ENCODE results near the gene CACNA2D2. TPM values are rescaled to one million over a fixed set of nuclear protein-coding genes. Genes with fewer than 3 reads are reported as not detected.

Gene CACNA2D2
- total RNA-seq, 1 experiment from 2014 or later: 0.59 TPM

- H3K4me1 ChIP-seq (ENCODE audit: control insufficient read depth, insufficient read depth, low read length): no peaks in the 10 kb centered on the region
- no peaks in the 10 kb centered on the region for H3K27me3 ChIP-seq (ENCODE audit: control insufficient read depth, insufficient read depth, low read length)
- ATAC-seq (no peak), DNase-seq (ENCODE audit: low read depth, low spot score) (no peak)
- in situ Hi-C loops (cut with HindIII; ENCODE audit: low pct_unique_long_range_greater_than_20kb, low sequenced_read_pairs): no loop called here
- ChIA-PET POLR2A (no interaction called here), CTCF (no interaction called here)
- no peak overlapping the region for H3K27ac ChIP-seq (ENCODE audit: low read length)
- intact Hi-C loops (cut with micrococcal nuclease; ENCODE audit: unreplicated experiment): no loop called here
- no peaks in the 10 kb centered on the region for H3K36me3 ChIP-seq (ENCODE audit: control insufficient read depth, insufficient read depth, low read length)
- TF ChIP-seq, protein P1, sequence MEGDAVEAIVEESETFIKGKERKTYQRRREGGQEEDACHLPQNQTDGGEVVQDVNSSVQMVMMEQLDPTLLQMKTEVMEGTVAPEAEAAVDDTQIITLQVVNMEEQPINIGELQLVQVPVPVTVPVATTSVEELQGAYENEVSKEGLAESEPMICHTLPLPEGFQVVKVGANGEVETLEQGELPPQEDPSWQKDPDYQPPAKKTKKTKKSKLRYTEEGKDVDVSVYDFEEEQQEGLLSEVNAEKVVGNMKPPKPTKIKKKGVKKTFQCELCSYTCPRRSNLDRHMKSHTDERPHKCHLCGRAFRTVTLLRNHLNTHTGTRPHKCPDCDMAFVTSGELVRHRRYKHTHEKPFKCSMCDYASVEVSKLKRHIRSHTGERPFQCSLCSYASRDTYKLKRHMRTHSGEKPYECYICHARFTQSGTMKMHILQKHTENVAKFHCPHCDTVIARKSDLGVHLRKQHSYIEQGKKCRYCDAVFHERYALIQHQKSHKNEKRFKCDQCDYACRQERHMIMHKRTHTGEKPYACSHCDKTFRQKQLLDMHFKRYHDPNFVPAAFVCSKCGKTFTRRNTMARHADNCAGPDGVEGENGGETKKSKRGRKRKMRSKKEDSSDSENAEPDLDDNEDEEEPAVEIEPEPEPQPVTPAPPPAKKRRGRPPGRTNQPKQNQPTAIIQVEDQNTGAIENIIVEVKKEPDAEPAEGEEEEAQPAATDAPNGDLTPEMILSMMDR (IDR thresholded peaks at IDR 0.05): no peak
- TF ChIP-seq SIN3A (IDR thresholded peaks at IDR 0.05; ENCODE audit: borderline replicate concordance, insufficient read depth, low read depth, low read length) (no peak), TCF7L2 (IDR thresholded peaks at IDR 0.05; ENCODE audit: low read depth, low read length) (no peak), POLR2AphosphoS5 (IDR thresholded peaks at IDR 0.05; ENCODE audit: low read depth, low read length) (no peak)
- TF ChIP-seq, protein P2, sequence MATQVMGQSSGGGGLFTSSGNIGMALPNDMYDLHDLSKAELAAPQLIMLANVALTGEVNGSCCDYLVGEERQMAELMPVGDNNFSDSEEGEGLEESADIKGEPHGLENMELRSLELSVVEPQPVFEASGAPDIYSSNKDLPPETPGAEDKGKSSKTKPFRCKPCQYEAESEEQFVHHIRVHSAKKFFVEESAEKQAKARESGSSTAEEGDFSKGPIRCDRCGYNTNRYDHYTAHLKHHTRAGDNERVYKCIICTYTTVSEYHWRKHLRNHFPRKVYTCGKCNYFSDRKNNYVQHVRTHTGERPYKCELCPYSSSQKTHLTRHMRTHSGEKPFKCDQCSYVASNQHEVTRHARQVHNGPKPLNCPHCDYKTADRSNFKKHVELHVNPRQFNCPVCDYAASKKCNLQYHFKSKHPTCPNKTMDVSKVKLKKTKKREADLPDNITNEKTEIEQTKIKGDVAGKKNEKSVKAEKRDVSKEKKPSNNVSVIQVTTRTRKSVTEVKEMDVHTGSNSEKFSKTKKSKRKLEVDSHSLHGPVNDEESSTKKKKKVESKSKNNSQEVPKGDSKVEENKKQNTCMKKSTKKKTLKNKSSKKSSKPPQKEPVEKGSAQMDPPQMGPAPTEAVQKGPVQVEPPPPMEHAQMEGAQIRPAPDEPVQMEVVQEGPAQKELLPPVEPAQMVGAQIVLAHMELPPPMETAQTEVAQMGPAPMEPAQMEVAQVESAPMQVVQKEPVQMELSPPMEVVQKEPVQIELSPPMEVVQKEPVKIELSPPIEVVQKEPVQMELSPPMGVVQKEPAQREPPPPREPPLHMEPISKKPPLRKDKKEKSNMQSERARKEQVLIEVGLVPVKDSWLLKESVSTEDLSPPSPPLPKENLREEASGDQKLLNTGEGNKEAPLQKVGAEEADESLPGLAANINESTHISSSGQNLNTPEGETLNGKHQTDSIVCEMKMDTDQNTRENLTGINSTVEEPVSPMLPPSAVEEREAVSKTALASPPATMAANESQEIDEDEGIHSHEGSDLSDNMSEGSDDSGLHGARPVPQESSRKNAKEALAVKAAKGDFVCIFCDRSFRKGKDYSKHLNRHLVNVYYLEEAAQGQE (IDR thresholded peaks at IDR 0.05; ENCODE audit: insufficient read depth in 1 of 2, low read depth in 2 of 2, low read length in 1 of 2): no peak
- H3K4me3 ChIP-seq (ENCODE audit: low read depth in 2 of 2, low read length in 2 of 2): no peak overlapping the region
- BruUV-seq (replicated peaks): no TSS peak
- H3K9me3 ChIP-seq (ENCODE audit: control insufficient read depth, insufficient read depth, low read depth, low read length): no peaks in the 10 kb centered on the region
Observed at GRCh38 chr3:50416736-50417636, 86.4 kb downstream of the CACNA2D2 start.

DNA sequence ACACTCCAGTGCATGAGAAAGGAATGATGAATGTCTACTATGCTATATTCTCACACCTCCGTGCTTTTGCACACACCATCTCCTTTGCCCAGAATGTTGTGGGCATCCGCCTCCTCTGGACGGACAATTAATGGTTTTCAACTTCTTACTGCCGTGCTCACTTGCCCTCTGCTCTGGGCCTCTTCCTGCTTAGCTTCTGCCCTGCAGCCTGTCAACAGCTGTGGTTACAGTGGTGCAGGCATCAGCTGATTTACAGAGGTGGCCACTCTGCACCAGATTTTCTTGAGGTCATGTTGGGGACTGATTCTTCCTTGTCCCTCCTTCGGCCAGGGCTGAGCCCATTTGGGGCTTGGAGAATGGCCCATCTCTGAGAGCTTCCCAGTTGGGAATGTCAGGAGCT lies 87.6 kb downstream of the CACNA2D2 start:
- H3K36me3 ChIP-seq (ENCODE audit: control insufficient read depth, insufficient read depth, low read length): no peaks in the 10 kb centered on the region
- no peaks in the 10 kb centered on the region for H3K4me1 ChIP-seq (ENCODE audit: control insufficient read depth, insufficient read depth, low read length)
- ChIA-PET POLR2A (no interaction called here), CTCF (interaction anchor here (0.6 kb wide), 1 partner anchor 35 kb away, joined by 4 read pairs; no protein-coding TSS in a partner anchor)
- TF ChIP-seq, protein P1 (IDR thresholded peaks at IDR 0.05): no peak
- TF ChIP-seq TCF7L2 (IDR thresholded peaks at IDR 0.05; ENCODE audit: low read depth, low read length): no peak
- TF ChIP-seq, protein P2 (IDR thresholded peaks at IDR 0.05; ENCODE audit: insufficient read depth in 1 of 2, low read depth in 2 of 2, low read length in 1 of 2): no peak
- TF ChIP-seq POLR2AphosphoS5 (IDR thresholded peaks at IDR 0.05; ENCODE audit: low read depth, low read length): no peak
- TF ChIP-seq SIN3A (IDR thresholded peaks at IDR 0.05; ENCODE audit: borderline replicate concordance, insufficient read depth, low read depth, low read length): no peak
- H3K4me3 ChIP-seq (ENCODE audit: low read depth in 2 of 2, low read length in 2 of 2): no peak overlapping the region
- no TSS peak for BruUV-seq (replicated peaks)
- no peaks in the 10 kb centered on the region for H3K27me3 ChIP-seq (ENCODE audit: control insufficient read depth, insufficient read depth, low read length)
- no peak for ATAC-seq
- in situ Hi-C loops (cut with HindIII; ENCODE audit: low pct_unique_long_range_greater_than_20kb, low sequenced_read_pairs): no loop called here
- intact Hi-C loops (cut with micrococcal nuclease; ENCODE audit: unreplicated experiment): no loop called here
- no peaks in the 10 kb centered on the region for H3K9me3 ChIP-seq (ENCODE audit: control insufficient read depth, insufficient read depth, low read depth, low read length)
- H3K27ac ChIP-seq (ENCODE audit: low read length): no peak overlapping the region
- DNase-seq (ENCODE audit: low read depth, low spot score): no peak
